Body of pancreas (tissue), 4 donors: Measurements from ENCODE around the gene SIGLEC8.

Source experiments
- CTCF ChIP-seq, 7 experiments: fragments of 450-650 bp in 4 of 7; fragments of 200-600 bp in 3 of 7; sonication (generic) in 3 of 7; IDR thresholded peaks; one replicate each; pipeline ENCODE4 v1.5.1; 2016 to 2019; ENCODE audit warnings: antibody characterized with exemption in 7 of 7
- POLR2A ChIP-seq, 3 donors: fragments of 450-650 bp; IDR thresholded peaks; one replicate each; pipeline ENCODE4 v1.6.1; 2016; ENCODE audit warnings: antibody characterized with exemption in 3 of 3, mild to moderate bottlenecking in 2 of 3

- TF ChIP-seq POLR2A (IDR thresholded peaks at IDR 0.05) = no peak
- no peak for TF ChIP-seq CTCF (IDR thresholded peaks at IDR 0.05)
Measured at GRCh38 chr19:51457351-51458013, 772 bp downstream of the SIGLEC8 start.
